Keratinocyte (primary cell): ENCODE results near the gene CCDC61. TPM values are rescaled to one million over a fixed set of nuclear protein-coding genes. Genes with fewer than 3 reads are reported as not detected.

Experiments
- DNase-seq: peaks from one replicate; pipeline ENCODE4 v3.0.0-alpha.2; 2011; ENCODE audit warnings: low read depth, missing footprints, low spot score
- FAIRE-seq: peaks from 2 replicates; lab custom pipeline; 2011; peaks lifted over from hg19 to GRCh38; lab: Jason Lieb, UNC
- H2AFZ ChIP-seq: 2 replicates; pipeline ENCODE4 v1.6.0; 2012; ENCODE audit warnings: low read length, control low read depth, inconsistent platforms; ENCODE audit not compliant: control insufficient read depth
- H3K27ac ChIP-seq: 2 replicates; pipeline ENCODE4 v1.5.1; 2011; ENCODE audit warnings: low read length; ENCODE audit not compliant: control insufficient read depth, insufficient read depth
- H3K27me3 ChIP-seq: 3 replicates; pipeline ENCODE4 v1.6.0; 2011; ENCODE audit warnings: low read length; ENCODE audit not compliant: control insufficient read depth, insufficient read depth; ENCODE audit errors: extremely low read depth
- H3K36me3 ChIP-seq, 2 experiments: 2 replicates in 1 of 2; 3 replicates in 1 of 2; pipeline ENCODE4 v1.5.1; 2011; ENCODE audit warnings: low read length in 2 of 2, mild to moderate bottlenecking in 1 of 2; ENCODE audit not compliant: control insufficient read depth in 2 of 2, insufficient read depth in 2 of 2; ENCODE audit errors: extremely low read depth in 1 of 2
- H3K4me1 ChIP-seq: 3 replicates; pipeline ENCODE4 v1.5.1; 2011; ENCODE audit warnings: low read length; ENCODE audit not compliant: control insufficient read depth, insufficient read depth; ENCODE audit errors: extremely low read depth
- H3K4me2 ChIP-seq: 3 replicates; pipeline ENCODE4 v1.6.0; 2011; ENCODE audit warnings: low read depth, low read length; ENCODE audit not compliant: control insufficient read depth, insufficient read depth; ENCODE audit errors: extremely low read depth
- H3K4me3 ChIP-seq, 3 experiments: fragments of 200-600 bp in 1 of 3; sonication (generic) in 1 of 3; 2 replicates in 2 of 3; 3 replicates in 1 of 3; pipeline ENCODE4 v1.5.1; 2011 to 2016; ENCODE audit warnings: low read length in 3 of 3, mild to moderate bottlenecking in 3 of 3, control low read depth in 2 of 3, inconsistent platforms in 1 of 3, low read depth in 1 of 3, mixed read lengths in 1 of 3, mixed run types in 1 of 3, moderate library complexity in 1 of 3; ENCODE audit not compliant: control insufficient read depth in 2 of 3, insufficient read depth in 2 of 3; ENCODE audit errors: extremely low read depth in 1 of 3
- H3K79me2 ChIP-seq: 2 replicates; pipeline ENCODE4 v1.6.0; 2012; ENCODE audit warnings: low read length; ENCODE audit not compliant: control insufficient read depth, insufficient read depth
- H3K9ac ChIP-seq: 3 replicates; pipeline ENCODE4 v1.6.0; 2011; ENCODE audit warnings: low read length; ENCODE audit not compliant: control insufficient read depth, insufficient read depth; ENCODE audit errors: extremely low read depth
- H3K9me1 ChIP-seq: 3 replicates; pipeline ENCODE4 v1.6.0; 2011; ENCODE audit warnings: low read length; ENCODE audit not compliant: control insufficient read depth, insufficient read depth; ENCODE audit errors: extremely low read depth
- H3K9me3 ChIP-seq: 2 replicates; pipeline ENCODE4 v1.5.1; 2012; ENCODE audit warnings: low read depth, low read length; ENCODE audit not compliant: control insufficient read depth
- H4K20me1 ChIP-seq: 3 replicates; pipeline ENCODE4 v1.6.0; 2011; ENCODE audit warnings: low read length; ENCODE audit not compliant: control insufficient read depth, insufficient read depth; ENCODE audit errors: extremely low read depth
- EZH2 ChIP-seq: IDR thresholded peaks from one replicate; pipeline ENCODE4 v1.6.1; 2012; ENCODE audit warnings: inconsistent platforms, mild to moderate bottlenecking, low read length, moderate library complexity
- dilution Hi-C: fragments of 300-500 bp; cut with MboI; formaldehyde crosslinking; loops from one replicate; pipeline ENCODE4 v1.7.0; 2020; ENCODE audit warnings: low sequenced_read_pairs; ENCODE audit not compliant: extremely low pct_ligation_motif_present
- polyA plus RNA-seq, 5 experiments: library from polyadenylated mRNA; depleted of rRNA in 3 of 5; stranded (reverse) in 3 of 5; stranded (forward) in 1 of 5; unstranded in 1 of 5; fragments of >200 nt; gene quantifications; 1 replicate in 1 of 5; 2 replicates in 3 of 5; 3 replicates in 1 of 5; pipeline versions ENCODE4 v1.2.1 to v1.2.3, GENCODE V29; 2011 to 2012; ENCODE audit warnings: missing spikeins in 2 of 5, low read depth in 1 of 5, low replicate concordance in 1 of 5
- TF ChIP-seq, protein P1 (sequence below), 3 experiments: IDR thresholded peaks in 1 of 3; conservative IDR thresholded peaks in 1 of 3; optimal IDR thresholded peaks in 1 of 3; 2 replicates in 2 of 3; 3 replicates in 1 of 3; pipeline versions ENCODE3 to v1.5.1; 2011; ENCODE audit warnings: low read length in 3 of 3, mild to moderate bottlenecking in 3 of 3, moderate library complexity in 2 of 3, control low read depth in 1 of 3, inconsistent platforms in 1 of 3; ENCODE audit not compliant: insufficient read depth in 2 of 3; ENCODE audit errors: extremely low read depth in 1 of 3

Gene CCDC61
- polyA plus RNA-seq, 1 donor (not counting 4 experiments of a cell fraction or from before 2014, with no cell fraction given) = 5.8 TPM

DNA sequence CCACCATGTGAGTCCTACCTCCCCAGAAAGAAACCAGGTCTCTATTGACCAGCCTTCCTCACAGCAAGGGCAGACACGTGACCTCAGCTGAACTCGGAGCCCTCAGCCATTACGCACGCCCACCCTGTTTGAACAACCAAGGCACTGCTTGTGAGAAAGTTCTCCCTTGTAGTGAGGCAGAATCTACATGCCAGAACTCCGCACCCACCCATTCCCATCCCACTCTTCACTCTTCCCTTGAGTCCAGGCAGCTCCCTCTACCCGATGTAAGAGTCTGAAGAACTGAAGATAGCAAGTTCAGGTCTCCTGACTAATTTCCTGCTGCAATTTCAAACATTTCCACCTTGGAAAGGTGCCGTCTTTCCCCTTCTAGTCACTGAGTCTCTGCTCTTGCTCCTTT, 28.0 kb upstream of the CCDC61 start:
- Histone ChIP-seq H3K4me3 (no peak overlapping the region), H3K9ac (no peak overlapping the region), H3K4me1 (peaks cover 3% of the 10 kb centered on the region), H3K4me2 (no peak overlapping the region), H2AFZ (no peak overlapping the region), H3K9me1 (no peaks in the 10 kb centered on the region), H3K36me3 (no peaks in the 10 kb centered on the region), H3K79me2 (no peaks in the 10 kb centered on the region), H3K27ac (no peak overlapping the region), H3K27me3 (peaks cover 14% of the 10 kb centered on the region), H4K20me1 (no peaks in the 10 kb centered on the region), H3K9me3 (no peaks in the 10 kb centered on the region)
- dilution Hi-C loops = no loop called here
- DNase-seq (no peak), FAIRE-seq (no peak)
- TF ChIP-seq EZH2 = no peak
- TF ChIP-seq, protein P1, sequence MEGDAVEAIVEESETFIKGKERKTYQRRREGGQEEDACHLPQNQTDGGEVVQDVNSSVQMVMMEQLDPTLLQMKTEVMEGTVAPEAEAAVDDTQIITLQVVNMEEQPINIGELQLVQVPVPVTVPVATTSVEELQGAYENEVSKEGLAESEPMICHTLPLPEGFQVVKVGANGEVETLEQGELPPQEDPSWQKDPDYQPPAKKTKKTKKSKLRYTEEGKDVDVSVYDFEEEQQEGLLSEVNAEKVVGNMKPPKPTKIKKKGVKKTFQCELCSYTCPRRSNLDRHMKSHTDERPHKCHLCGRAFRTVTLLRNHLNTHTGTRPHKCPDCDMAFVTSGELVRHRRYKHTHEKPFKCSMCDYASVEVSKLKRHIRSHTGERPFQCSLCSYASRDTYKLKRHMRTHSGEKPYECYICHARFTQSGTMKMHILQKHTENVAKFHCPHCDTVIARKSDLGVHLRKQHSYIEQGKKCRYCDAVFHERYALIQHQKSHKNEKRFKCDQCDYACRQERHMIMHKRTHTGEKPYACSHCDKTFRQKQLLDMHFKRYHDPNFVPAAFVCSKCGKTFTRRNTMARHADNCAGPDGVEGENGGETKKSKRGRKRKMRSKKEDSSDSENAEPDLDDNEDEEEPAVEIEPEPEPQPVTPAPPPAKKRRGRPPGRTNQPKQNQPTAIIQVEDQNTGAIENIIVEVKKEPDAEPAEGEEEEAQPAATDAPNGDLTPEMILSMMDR (optimal IDR thresholded peaks at IDR 0.05 in 1 of 3, IDR thresholded peaks at IDR 0.05 in 1 of 3, conservative IDR thresholded peaks at IDR 0.05 in 1 of 3; ENCODE audit: extremely low read depth in 1 of 3, insufficient read depth in 2 of 3, low read length in 3 of 3) = no peak

DNA sequence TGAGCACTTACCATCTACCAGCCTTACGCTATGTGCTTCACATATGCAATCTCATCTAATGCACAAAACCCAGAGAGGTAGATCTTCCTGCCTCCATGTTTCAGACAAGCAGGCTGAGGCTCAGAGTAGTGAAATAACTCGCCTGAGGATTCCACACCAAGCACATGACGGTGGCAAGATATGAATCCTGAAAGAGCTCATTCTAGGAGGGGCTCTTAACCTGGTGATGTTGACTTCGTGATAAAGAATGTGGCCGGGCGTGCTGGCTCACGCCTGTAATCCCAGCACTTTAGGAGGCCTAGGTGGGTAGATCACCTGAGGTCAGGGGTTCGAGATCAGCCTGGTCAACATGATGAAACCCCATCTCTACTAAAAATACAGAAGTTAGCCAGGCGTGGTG, 26.6 kb upstream of the CCDC61 start:
- FAIRE-seq = no peak
- Histone ChIP-seq H3K27ac (no peak overlapping the region), H3K9me3 (no peaks in the 10 kb centered on the region), H3K4me2 (no peak overlapping the region), H2AFZ (no peak overlapping the region), H3K4me3 (no peak overlapping the region), H3K27me3 (peaks cover 20% of the 10 kb centered on the region), H3K9ac (no peak overlapping the region), H3K79me2 (no peaks in the 10 kb centered on the region), H3K4me1 (peaks cover 3% of the 10 kb centered on the region), H3K9me1 (no peaks in the 10 kb centered on the region), H4K20me1 (no peaks in the 10 kb centered on the region), H3K36me3 (no peaks in the 10 kb centered on the region)
- TF ChIP-seq EZH2 = no peak
- TF ChIP-seq, protein P1 (optimal IDR thresholded peaks at IDR 0.05 in 1 of 3, IDR thresholded peaks at IDR 0.05 in 1 of 3, conservative IDR thresholded peaks at IDR 0.05 in 1 of 3; ENCODE audit: extremely low read depth in 1 of 3, insufficient read depth in 2 of 3, low read length in 3 of 3) = no peak
- DNase-seq = no peak
- dilution Hi-C loops = no loop called here
